Activated T-cell treated with anti-CD3 and anti-CD28 coated beads for 1 hour (primary cell): Measurements from ENCODE around the gene SLF2.

ENCODE experiments used
- DNase-seq: peaks from one replicate; pipeline ENCODE4 v3.0.0-alpha.2; 2020; ENCODE audit warnings: low read depth

Gene SLF2

DNA sequence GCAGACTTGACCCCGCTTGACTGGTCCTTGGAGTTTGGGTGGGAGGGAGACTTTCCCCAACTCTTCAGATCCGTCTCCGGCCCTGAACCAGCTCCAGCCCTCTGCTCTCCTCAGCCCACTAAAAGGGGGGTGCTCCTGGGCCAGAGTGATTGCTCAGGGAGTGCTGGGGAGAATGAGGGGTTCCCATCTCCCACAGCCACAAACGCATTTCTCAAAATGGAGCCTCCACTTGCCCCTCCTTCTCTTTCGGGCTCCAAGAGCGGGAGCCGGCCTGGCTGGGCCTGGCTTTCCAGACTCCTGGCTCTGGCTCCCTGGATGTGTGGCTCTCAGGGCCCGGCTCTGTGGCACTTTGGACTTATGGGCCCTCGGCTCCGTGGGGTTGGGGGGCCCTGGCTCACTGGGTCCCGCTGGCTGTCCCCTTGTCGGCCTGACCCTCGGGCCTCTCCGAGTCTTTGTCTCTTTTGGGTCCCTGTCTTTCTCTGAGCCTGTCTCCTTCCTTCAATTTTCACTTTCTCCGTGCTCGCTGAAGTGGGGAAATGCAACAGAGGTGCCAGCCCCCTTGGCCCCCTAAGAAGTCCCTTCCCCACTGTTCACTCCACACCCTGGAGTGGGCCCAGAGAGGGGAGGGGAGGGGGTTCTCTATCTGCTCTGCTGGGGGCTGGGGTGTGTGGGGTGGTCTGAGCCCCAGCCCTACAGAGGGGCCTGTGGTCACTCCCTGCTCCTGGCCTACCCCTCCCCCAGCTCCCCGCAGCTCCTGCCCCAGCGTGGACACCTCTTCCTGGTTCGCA lies 87.6 kb downstream of the SLF2 start:
- no peak for DNase-seq

DNA sequence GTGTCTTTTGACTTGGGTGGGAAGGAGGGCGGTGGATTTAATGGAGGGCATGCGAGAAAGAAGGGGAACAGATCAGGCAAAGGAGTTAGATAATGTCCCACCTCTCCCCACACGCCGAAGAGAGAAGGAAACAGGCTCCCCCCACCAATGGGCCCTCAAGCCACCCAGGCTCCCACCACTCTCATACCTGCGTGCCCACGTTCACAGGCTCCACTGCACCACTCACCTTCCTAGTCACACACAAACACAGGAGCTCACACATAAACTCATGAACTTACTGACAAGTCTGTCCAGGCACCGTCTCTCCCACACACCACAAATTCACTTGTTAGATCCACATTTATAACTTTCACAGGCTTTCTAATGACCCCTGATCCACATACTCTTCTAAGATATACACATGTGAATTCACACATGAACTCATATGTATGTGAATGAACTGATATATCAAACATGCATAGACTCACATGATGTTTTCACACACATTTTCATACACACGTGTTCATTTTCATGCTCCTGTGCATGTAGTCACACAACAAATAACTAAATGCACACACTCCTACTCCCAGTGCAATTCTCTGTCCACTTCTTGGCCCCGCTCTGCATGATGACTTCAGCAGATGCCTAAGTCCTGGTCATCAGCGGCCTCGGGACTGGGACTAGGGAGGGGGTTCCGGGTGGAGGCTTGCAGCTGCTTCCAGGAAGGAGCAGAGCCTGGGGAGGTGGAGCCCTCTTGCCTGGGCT lies 88.3 kb downstream of the SLF2 start:
- no peak for DNase-seq

DNA sequence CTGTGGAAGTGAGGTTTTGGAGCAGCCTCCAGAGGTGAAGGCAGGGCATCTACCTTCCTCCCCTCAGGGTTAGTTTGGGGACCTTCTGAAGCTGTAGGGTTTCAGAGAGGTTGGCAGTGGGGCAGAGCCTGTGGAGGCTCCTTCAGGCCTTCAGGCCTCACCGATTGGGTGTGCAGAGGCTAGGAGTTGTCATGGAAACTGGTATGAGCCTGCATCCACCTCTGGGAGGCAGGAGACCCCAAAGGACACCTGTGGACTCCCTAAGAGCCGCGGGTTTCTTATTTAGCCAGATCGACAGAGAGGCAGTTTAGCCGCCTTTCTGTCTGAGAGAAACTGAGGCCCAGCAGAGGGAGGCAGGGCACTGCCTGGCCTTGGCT lies 88.9 kb downstream of the SLF2 start:
- DNase-seq: no peak

DNA sequence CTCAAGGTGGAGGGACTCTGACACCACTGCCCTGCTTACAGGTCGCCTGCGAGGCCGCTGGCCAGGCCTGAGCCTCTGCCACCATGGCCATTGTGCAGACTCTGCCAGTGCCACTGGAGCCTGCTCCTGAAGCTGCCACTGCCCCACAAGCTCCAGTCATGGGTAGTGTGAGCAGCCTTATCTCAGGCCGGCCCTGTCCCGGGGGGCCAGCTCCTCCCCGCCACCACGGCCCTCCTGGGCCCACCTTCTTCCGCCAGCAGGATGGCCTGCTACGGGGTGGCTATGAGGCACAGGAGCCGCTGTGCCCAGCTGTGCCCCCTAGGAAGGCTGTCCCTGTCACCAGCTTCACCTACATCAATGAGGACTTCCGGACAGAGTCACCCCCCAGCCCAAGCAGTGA lies 89.7 kb downstream of the SLF2 start:
- DNase-seq: no peak

DNA sequence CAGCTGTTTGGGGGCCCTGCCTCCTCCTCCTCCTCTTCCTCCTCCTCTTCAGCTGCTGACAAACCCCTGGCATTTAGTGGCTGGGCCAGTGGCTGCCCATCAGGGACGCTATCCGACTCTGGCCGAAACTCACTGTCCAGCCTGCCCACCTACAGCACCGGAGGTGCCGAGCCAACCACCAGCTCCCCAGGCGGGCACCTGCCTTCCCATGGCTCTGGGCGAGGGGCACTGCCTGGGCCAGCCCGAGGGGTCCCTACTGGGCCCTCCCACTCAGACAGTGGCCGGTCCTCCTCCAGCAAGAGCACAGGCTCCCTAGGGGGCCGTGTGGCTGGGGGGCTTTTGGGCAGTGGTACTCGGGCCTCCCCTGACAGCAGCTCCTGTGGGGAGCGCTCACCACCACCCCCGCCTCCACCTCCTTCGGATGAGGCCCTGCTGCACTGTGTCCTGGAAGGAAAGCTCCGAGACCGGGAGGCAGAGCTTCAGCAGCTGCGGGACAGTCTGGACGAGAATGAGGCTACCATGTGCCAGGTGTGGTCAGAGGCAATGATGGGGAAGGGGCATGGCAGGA lies 91.0 kb downstream of the SLF2 start:
- DNase-seq: no peak

DNA sequence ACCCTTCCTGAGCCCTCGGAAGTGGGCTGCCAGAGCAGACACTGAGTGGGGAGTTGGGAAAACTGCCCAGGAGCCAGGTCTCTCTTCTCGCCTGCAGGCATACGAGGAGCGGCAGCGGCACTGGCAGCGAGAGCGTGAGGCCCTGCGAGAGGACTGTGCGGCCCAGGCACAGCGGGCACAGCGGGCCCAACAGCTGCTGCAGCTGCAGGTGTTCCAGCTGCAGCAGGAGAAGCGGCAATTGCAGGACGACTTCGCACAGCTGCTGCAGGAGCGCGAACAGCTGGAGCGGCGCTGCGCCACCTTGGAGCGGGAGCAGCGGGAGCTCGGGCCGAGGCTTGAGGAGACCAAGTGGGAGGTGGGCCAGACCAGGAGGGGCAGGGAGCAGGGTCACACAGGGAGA lies 92.6 kb downstream of the SLF2 start:
- DNase-seq: no peak

DNA sequence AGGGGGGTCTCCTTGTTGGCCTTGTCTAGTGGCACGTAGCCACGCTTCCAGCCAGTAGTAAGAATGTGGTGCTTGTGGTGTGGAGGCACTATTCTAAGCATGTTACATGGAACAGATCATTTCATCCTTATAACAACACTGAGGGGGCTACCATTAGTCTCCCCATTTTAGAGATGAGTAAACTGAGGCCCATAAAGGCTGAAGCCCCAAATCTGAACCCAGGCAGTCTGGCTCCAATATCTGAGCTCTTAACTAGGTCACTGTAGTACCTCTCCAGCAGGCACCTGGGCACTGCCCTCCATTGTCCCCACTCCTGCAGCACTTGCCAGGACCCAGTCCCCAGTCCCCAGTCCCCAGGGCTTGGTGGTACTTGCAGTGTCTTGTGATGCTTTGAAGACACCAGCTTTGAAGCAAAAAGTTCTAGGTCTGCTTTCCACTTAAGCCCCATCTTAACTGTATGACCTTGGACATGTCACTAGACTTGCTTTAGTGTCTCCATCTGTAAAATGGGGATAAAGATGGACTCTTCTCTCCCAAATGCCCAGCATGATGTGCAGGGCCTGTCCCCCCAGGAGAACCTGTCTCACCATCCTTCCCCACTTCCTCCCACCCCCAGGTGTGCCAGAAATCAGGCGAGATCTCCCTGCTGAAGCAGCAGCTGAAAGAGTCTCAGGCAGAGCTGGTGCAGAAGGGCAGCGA lies 93.3 kb downstream of the SLF2 start:
- DNase-seq: no peak

DNA sequence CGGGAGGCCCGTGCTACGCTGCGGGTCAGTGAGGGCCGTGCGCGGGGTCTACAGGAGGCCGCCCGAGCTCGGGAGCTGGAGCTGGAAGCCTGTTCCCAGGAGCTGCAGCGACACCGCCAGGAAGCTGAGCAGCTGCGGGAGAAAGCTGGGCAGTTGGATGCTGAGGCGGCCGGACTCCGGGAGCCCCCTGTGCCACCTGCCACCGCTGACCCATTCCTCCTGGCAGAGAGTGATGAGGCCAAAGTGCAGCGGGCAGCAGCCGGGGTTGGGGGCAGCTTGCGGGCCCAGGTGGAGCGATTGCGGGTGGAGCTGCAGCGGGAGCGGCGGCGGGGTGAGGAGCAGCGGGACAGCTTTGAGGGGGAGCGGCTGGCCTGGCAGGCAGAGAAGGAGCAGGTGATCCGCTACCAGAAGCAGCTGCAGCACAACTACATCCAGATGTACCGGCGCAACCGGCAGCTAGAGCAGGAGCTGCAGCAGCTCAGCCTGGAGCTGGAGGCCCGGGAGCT lies 93.9 kb downstream of the SLF2 start:
- DNase-seq: no peak

DNA sequence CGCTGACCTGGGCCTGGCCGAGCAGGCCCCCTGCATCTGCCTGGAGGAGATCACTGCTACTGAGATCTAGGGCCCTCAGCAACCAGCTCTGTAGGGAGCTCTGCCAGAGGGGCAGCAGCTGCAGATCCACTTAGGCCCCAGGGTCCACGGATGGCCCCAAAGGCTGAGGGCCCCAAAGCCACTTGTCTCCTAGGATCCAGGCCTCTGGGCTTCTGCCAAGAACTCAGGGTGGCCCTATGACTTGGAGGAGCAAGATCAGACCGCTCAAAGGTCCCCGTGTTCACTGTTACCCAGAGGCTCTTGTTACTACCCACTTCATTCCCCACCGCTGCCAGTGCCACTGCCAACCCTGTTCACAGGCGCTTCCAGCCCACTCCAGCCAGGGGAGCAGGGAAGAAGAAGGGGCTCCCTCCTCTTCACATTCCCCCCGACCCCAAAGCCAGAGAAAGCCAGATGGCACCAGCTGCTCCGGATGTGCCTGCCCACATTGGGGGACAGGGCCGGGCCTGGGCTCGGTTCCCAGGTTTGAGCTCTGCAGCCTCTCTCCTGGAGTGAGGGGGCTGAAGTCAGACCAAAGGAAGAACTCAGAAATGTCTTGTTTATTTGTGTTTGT lies 94.4 kb downstream of the SLF2 start:
- no peak for DNase-seq

DNA sequence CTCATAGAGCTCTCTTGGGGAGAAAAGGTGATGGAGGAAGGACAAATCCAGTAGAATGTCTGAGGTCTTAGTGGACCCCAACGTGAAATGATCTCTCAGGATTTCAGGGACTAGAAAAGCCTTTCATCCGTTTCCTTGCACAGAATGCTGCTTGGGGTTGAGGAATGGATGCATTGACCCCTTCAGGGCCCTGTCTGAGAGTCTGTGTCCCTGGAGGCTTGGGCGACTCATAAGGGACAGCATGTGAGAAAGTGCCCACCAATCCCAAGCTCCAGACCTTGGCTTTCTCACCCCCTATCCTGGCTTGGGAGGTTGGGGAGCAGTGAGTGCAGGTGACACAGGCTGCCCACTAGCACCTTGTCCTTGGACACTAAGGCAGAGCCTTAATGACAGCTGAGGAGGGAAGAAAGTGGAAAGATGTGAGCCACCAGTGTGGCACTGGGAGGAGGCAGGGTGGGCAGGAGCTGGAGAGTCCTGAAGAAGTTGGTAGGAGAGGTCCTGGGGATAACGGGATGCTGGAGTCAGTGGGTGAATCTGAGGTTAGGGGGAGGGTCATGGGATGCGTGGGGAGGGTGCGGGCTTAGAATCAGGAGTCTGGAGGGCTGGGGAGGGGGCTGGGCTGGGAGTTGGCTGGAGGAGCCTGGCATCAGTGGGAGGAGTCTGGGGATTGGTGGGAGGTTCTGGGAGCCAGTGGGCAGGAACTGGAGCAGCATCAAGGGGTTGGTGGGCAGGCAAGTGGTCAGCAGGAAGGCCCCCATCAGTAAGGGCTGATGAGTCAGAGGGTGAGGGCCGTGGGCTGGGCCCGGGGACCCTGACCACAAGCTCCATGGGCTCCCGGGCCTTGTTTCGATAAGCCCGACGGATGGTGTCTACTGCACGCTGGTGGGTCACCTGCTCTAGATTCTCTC lies 95.4 kb downstream of the SLF2 start:
- DNase-seq: no peak

DNA sequence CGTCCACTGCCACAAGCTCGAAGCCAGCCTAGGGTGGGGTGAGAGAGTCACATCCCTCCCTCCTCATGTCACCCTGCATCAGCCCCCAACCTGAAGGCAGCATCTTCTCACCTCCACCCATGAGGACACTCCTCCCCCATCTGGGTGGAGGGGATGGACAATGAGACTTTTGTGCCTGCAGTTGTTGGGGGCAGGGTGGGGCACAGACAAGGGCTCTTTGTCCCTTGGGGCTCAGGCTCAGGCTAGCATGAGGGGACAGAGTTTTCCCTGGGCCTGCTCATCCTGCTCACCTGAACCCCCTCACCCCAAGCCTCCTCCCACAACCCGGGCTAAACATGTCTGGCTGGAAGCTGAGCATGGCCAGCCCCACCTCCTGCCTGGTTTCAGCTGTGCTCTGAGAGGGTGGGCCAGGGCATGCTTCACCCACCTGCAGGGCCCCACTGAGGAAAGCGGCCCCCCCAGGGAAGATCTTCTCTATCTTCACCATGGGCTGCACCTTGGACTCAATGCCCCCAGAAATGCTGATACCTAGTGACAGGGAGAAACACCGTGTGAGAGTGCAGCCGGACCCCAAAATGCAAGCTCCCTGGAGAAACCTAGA lies 96.2 kb downstream of the SLF2 start:
- DNase-seq: no peak

DNA sequence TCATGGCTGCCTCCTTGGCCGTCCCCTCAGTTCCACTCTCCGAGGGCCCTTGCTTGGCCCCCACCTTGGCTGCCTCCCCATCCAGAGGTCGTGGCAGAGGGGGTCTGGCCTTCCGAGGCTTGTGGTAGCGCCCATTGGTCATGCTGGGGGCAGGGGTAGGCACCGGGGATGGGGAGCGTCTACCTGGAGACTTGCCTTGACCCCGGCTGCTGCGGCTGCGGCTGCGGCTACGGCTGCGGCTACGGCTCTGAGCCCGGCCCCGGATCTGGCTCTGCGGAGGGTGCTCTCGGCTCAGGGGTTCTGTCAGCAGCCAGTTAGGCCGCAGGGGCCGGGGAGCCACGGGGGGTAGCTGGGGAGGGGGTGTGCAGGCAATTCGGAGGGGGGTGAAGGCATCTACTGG lies 97.6 kb downstream of the SLF2 start:
- DNase-seq: no peak

DNA sequence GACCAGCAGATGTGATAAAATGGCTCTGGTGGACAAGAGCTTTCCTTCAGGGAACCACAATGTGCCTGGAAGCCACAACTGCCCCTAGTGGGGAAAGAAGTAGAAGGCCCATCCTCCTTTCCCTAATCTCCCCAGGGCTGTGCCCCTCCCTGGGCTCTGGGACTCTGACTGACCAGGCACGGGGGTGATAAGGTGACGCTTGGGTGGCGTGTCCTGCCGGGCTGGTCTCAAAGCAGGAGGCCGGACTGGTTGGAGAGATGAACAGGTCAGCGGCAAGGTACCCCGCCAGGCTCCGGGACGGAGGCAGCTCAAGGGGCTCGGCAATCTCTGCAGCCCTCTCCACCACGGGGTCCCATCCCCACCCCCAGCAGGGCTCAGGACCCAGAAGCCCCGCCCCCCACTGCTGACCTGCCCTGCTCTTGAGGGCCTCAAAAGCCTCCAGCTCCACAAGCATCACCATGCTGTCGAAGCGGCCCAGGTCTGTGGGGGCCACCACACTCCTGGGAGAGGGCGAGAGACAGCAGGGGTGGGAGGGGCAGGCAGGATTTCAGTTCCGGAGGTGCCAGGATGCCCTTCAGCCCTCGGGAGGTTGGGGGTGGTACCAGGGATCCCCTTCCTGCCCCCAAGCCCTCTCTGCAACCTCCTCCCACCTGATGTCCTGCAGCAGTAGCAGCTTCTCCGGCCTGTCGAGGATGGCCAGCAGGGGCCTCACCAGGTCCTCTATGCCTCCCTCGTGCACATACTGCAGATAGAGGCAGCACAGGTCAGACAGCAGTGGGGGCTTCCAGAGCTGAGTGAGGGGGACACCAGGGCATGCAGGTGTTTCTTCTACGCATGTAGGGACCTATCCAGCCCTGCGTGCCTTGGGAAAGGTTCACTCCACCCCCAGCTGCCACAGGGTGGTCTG lies 99.0 kb downstream of the SLF2 start:
- DNase-seq: no peak

DNA sequence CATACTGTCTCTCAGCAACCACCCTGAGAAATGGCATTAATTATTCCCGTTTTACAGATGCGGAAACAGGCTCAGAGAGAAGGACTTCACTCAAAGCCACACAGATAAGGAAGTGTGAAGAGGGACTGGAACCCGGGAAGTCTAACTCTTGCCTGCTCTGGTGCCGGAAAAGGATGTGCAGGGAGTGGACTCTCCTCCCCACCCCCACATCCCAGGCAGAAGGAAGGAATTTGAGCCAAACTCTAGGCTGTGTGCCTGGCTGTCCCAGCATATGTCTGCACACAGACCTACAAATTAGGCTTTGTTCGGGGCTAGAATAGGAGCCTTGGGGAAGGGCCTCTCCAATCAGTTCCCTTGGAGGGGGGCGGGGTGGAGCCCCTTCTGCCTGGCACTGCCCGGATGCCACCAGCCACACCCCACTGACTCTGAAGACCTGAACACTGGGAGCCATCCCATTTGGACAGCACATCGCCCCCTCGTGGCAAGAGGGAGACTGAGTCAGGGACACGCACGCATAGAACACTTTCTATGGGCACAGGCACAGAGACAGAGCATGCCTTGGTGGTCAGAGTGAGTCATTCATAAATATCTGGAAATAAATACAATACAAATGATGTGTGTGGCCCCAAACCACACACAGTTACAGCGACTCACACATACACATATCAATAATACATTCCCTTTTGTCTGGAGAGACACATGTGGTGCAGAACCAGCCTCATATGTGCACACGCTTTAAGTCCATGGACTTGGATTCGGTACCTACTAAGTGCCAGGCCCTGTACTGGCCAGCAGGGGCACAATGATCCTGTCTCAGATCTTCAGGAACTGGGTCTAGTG lies 100.0 kb downstream of the SLF2 start:
- DNase-seq: peak; percentile 69

DNA sequence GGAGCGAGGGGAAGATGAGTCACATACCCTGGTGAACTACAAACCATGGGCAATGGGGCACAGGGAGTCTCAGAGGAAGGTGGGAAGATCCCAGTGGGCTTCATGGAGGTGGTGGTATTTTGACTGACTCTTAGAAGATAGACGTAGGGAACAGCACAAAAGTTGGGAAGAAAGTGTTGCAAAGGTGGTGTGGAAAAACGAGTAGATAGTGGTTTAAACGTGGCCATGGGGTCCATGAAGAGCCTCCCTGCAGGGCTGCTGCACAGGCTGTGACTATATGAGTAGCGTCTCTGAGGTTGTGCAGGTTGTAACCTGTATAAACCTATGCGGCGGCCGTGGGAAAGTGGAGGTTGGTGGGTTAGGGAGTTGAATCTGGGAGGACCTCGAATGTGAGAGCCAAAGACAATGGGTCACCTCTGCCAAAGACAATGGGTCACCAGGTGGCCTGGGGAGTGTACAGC lies 100.6 kb downstream of the SLF2 start:
- DNase-seq: no peak

DNA sequence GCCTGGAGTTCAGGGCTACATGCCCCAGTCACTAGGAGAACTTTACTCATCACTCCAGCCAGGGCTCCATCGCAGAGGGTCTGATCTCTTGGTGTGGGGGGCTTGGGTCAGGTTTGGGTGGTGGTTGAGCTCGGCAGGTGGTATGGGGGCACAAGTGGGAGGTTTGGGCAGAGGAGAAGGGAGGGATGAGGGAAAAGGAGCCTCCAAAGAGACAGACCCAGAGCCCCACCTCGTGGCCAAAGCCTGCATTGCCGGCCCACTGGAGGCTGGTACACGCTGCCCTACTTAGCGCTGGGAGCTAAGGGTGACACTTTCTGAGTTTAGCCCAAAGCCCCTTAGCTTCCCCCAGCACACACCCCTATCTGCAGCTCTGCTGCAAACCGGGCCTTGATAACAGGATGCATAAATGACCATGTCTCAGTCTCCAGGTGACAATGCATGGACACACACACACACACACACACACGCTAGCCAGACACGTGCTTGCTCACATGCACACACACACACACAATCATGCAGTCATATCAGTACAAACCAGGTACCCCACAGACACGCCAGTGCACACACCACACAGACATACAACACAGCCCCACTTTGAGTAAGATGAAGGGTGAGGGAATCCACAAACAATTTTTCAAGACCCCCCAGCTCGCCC lies 101.6 kb downstream of the SLF2 start:
- peak; percentile 79 for DNase-seq
